Fibroblast of lung (primary cell): Measurements from ENCODE around the gene GRID2IP. TPM values are rescaled to one million over a fixed set of nuclear protein-coding genes. Genes with fewer than 3 reads are reported as not detected.

Experiments
- DNase-seq, 2 donors: peaks; one replicate each; pipeline versions ENCODE4 v3.0.0 to v3.0.0-alpha.2; 2010; ENCODE audit warnings: low read depth in 2 of 2
- H2AFZ ChIP-seq: 2 replicates; pipeline ENCODE4 v1.5.1; 2012; ENCODE audit warnings: low read length, control low read depth, inconsistent platforms
- H3K27ac ChIP-seq: 2 replicates; pipeline ENCODE4 v1.5.1; 2011; ENCODE audit warnings: low read length, control low read depth; ENCODE audit not compliant: insufficient read depth
- H3K27me3 ChIP-seq: 2 replicates; pipeline ENCODE4 v1.5.1; 2011; ENCODE audit warnings: mild to moderate bottlenecking, low read length; ENCODE audit not compliant: control insufficient read depth, insufficient read depth
- H3K36me3 ChIP-seq: 2 replicates; pipeline ENCODE4 v1.5.1; 2011; ENCODE audit warnings: low read length; ENCODE audit not compliant: control insufficient read depth, insufficient read depth
- H3K4me1 ChIP-seq: 2 replicates; pipeline ENCODE4 v1.5.1; 2011; ENCODE audit warnings: low read length; ENCODE audit not compliant: control insufficient read depth, insufficient read depth; ENCODE audit errors: extremely low read depth
- H3K4me2 ChIP-seq: 2 replicates; pipeline ENCODE4 v1.5.1; 2011; ENCODE audit warnings: low read length, control low read depth; ENCODE audit not compliant: insufficient read depth; ENCODE audit errors: extremely low read depth
- H3K4me3 ChIP-seq, 4 experiments: fragments of 200-600 bp in 1 of 4; sonication (generic) in 1 of 4; replicated peaks in 1 of 4; 2 replicates each; pipeline ENCODE4 v1.5.1; 2011 to 2016; ENCODE audit warnings: low read length in 4 of 4, low read depth in 3 of 4, mild to moderate bottlenecking in 3 of 4, control low read depth in 2 of 4, inconsistent platforms in 1 of 4, mixed read lengths in 1 of 4; ENCODE audit not compliant: insufficient read depth in 1 of 4; ENCODE audit errors: control extremely low read depth in 1 of 4
- H3K79me2 ChIP-seq: 2 replicates; pipeline ENCODE4 v1.5.1; 2012; ENCODE audit warnings: mild to moderate bottlenecking, low read length, inconsistent platforms; ENCODE audit not compliant: control insufficient read depth, insufficient read depth
- H3K9ac ChIP-seq: 2 replicates; pipeline ENCODE4 v1.5.1; 2011; ENCODE audit warnings: mild to moderate bottlenecking, low read length, control low read depth; ENCODE audit not compliant: insufficient read depth
- H3K9me3 ChIP-seq: 2 replicates; pipeline ENCODE4 v1.5.1; 2012; ENCODE audit warnings: low read depth, low read length; ENCODE audit not compliant: control insufficient read depth, insufficient read depth
- H4K20me1 ChIP-seq: 2 replicates; pipeline ENCODE4 v1.5.1; 2011; ENCODE audit warnings: low read length; ENCODE audit not compliant: control insufficient read depth, insufficient read depth; ENCODE audit errors: extremely low read depth
- CTCF ChIP-seq, 2 donors: IDR thresholded peaks in 1 of 2; conservative IDR thresholded peaks in 1 of 2; 1 replicate in 1 of 2; 2 replicates in 1 of 2; pipeline ENCODE4 v1.5.1; 2011 to 2012; ENCODE audit warnings: low read length in 2 of 2, control low read depth in 1 of 2, inconsistent platforms in 1 of 2, low read depth in 1 of 2, mild to moderate bottlenecking in 1 of 2
- EZH2 ChIP-seq: IDR thresholded peaks from 2 replicates; pipeline ENCODE4 v1.5.1; 2012; ENCODE audit warnings: low read length, control low read depth, mild to moderate bottlenecking; ENCODE audit errors: missing control alignments
- polyA plus RNA-seq, 2 donors: library from polyadenylated mRNA; depleted of rRNA in 1 of 2; stranded (reverse) in 1 of 2; unstranded in 1 of 2; fragments of >200 nt; gene quantifications; 2 replicates each; pipeline ENCODE4 v1.2.1, GENCODE V29; 2011 to 2012; ENCODE audit warnings: missing spikeins in 1 of 2
- total RNA-seq: library from RNA; depleted of rRNA; stranded (reverse); fragments of >200 nt; gene quantifications from 2 replicates; pipeline ENCODE4 v1.2.1, GENCODE V29; 2014

GRID2IP gene
- total and polyA plus RNA-seq, 2 donors (not counting 1 experiment from before 2014, with no cell fraction given), result not detected

- H3K9ac ChIP-seq, result no peak overlapping the region
- no peak overlapping the region for H3K4me3 ChIP-seq
- no peaks in the 10 kb centered on the region for H4K20me1 ChIP-seq
- no peak overlapping the region for H3K4me2 ChIP-seq
- no peak overlapping the region for H3K27ac ChIP-seq
- TF ChIP-seq EZH2, result no peak
- TF ChIP-seq CTCF (conservative IDR thresholded peaks at IDR 0.05 in 1 of 2, IDR thresholded peaks at IDR 0.05 in 1 of 2; ENCODE audit: low read depth in 1 of 2, low read length in 2 of 2), result no peak
- no peaks in the 10 kb centered on the region for H3K27me3 ChIP-seq
- no peak for DNase-seq
- H3K9me3 ChIP-seq, result no peaks in the 10 kb centered on the region
- no peaks in the 10 kb centered on the region for H3K79me2 ChIP-seq
- no peak overlapping the region for H2AFZ ChIP-seq
- no peaks in the 10 kb centered on the region for H3K4me1 ChIP-seq
- H3K36me3 ChIP-seq, result no peaks in the 10 kb centered on the region
Measured at GRCh38 chr7:6520163-6520981, 30.9 kb downstream of the GRID2IP start.

GRCh38 chr7:6516387-6516983, 34.8 kb downstream of the GRID2IP start:
- Histone ChIP-seq H3K9ac (no peak overlapping the region), H3K9me3 (no peaks in the 10 kb centered on the region), H2AFZ (peak overlapping the region; percentile 87), H3K27ac (no peak overlapping the region), H3K4me1 (no peaks in the 10 kb centered on the region), H3K79me2 (no peaks in the 10 kb centered on the region), H3K4me2 (peak overlapping the region; percentile 52), H3K4me3 (peak overlapping the region in 2 of 4 experiments; percentile 5 to 33), H3K36me3 (no peaks in the 10 kb centered on the region), H4K20me1 (no peaks in the 10 kb centered on the region), H3K27me3 (no peaks in the 10 kb centered on the region)
- peak; percentile 89 to 94 for TF ChIP-seq CTCF (conservative IDR thresholded peaks at IDR 0.05 in 1 of 2, IDR thresholded peaks at IDR 0.05 in 1 of 2; ENCODE audit: low read depth in 1 of 2, low read length in 2 of 2)
- TF ChIP-seq EZH2, result no peak
- DNase-seq, result peak; percentile 71 to 83

DNA sequence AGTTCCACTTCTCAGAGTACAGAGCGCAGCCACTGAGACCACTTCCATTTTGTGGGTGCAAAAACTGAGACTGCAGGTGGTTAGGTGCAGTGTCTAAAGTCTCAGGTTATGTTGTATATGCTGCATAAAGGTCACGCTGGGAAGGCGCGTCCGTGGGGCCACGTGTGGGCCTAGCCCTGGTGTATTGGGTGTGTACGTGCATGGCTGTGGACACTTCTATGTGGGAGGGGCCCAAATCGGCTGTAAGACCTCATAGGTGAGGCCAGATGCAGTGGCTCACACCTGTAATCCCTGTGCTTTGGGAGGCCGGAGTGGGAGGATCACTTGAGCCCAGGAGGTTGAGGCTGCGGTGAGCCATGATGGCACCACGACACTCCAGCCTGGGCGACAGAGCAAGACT, 37.7 kb downstream of the GRID2IP start:
- Histone ChIP-seq H3K27ac (no peak overlapping the region), H3K79me2 (no peaks in the 10 kb centered on the region), H3K9me3 (no peaks in the 10 kb centered on the region), H3K36me3 (no peaks in the 10 kb centered on the region), H2AFZ (no peak overlapping the region), H3K9ac (no peak overlapping the region), H3K4me2 (no peak overlapping the region), H3K27me3 (no peaks in the 10 kb centered on the region), H3K4me3 (no peak overlapping the region), H3K4me1 (no peaks in the 10 kb centered on the region), H4K20me1 (no peaks in the 10 kb centered on the region)
- TF ChIP-seq CTCF (conservative IDR thresholded peaks at IDR 0.05 in 1 of 2, IDR thresholded peaks at IDR 0.05 in 1 of 2; ENCODE audit: low read depth in 1 of 2, low read length in 2 of 2) (no peak), EZH2 (no peak)
- no peak for DNase-seq
